HG03460 (cell line): ENCODE measurements around the gene DPYSL5.
A peak's percentile ranks its signal among the peaks of the same experiment; 100 is the strongest.

Experiments used
- ATAC-seq: cut with Tn5 transposase; IDR thresholded peaks from one replicate; pipeline ENCODE4 v1.9.1; 2021; ENCODE audit not compliant: unreplicated experiment

Gene DPYSL5

GRCh38 chr2:26952374-26952773 lies 104.4 kb downstream of the DPYSL5 start:
- no peak for ATAC-seq

DNA sequence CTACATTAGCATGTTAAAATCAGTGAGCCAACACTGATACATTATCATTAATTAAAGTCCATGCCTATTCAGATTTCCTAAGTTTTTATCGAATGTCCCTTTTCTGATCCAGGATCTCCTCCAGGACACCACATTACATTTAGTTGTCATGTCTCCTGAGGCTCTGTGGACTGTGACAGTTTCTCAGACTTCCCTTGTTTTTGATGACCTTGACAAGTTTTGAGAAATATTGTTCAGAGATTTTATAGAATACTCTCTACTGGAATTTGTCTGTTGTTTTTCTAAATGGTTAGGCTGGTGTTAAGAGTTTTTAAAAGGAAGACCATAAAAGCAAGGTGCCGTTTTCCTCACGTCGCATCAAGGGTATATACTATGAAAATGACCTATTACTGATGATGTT lies 106.2 kb downstream of the DPYSL5 start:
- no peak for ATAC-seq

GRCh38 chr2:26957041-26957440 lies 109.1 kb downstream of the DPYSL5 start:
- no peak for ATAC-seq

- ATAC-seq = no peak
These were observed 109.6 kb downstream of the DPYSL5 start for GRCh38 chr2:26957534-26957933.

DNA sequence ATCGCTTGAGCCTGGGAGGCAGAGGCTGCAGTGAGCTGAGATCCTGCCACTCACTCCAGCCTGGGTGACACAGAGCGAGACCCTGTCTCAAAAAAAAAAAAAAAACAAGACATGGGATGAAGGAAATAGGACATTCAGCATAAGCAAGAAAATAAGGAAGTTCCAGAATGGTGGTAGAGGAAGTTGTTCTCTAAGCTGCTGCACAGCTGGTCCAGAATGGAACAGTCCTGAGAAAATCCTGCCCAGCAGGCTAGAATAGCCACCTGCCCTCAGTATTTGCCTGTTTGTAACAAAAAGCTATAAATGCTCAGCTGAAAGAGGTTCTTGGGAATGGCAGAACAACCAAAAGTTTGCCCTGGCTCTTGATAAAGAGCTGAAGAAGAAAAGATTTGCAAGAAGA lies 111.4 kb downstream of the DPYSL5 start:
- no peak for ATAC-seq

- ATAC-seq = no peak
These were observed 116.7 kb downstream of the DPYSL5 start for GRCh38 chr2:26964446-26965130.

- no peak for ATAC-seq
These were observed 120.1 kb downstream of the DPYSL5 start for GRCh38 chr2:26968001-26968400.

DNA sequence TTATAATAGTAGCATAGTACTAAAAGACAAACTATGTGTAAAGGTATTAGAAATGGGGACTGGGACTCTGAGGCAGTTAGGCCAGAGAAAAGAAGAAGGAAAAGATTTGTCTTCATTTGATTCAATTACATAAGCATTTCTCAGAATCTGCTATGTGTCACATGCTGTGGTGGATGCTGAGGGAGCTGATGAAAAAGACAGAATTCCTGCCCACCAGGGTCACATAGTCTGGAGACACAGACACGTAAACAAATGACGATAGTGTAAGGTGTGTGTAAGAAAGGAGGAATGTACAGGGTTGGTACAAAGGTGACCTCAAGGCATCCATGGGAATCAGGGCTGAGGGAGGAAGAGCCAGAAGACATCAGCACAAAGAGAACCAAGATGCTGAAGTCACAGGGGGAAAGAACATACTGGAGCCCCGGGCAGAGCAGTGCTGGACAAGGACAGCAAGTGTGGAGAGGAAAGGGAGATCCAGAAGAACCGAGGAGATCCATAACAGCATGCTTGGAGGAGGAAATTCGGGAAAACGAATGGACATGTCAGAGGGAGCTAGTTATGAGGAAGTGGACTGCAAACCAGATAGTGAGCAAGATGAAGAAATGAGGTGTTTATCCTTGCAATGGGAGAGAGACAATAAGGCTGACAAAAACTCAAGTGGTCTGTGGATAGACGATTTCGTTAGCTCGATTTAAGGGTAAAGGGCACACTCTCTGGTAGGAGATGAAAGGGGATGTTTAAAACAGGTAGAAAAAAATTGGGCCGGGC lies 121.3 kb downstream of the DPYSL5 start:
- no peak for ATAC-seq

- peak; percentile 82 for ATAC-seq
These were observed 122.5 kb downstream of the DPYSL5 start, which contains the start of gene MAPRE3 for GRCh38 chr2:26970244-26970927. TSS of gene MAPRE3 (plus strand) at chr2:26970637. CDS start at chr2:27022219, 51,582 bp downstream.

- peak; percentile 17 for ATAC-seq
These were observed 123.1 kb downstream of the DPYSL5 start for GRCh38 chr2:26970928-26971627.

DNA sequence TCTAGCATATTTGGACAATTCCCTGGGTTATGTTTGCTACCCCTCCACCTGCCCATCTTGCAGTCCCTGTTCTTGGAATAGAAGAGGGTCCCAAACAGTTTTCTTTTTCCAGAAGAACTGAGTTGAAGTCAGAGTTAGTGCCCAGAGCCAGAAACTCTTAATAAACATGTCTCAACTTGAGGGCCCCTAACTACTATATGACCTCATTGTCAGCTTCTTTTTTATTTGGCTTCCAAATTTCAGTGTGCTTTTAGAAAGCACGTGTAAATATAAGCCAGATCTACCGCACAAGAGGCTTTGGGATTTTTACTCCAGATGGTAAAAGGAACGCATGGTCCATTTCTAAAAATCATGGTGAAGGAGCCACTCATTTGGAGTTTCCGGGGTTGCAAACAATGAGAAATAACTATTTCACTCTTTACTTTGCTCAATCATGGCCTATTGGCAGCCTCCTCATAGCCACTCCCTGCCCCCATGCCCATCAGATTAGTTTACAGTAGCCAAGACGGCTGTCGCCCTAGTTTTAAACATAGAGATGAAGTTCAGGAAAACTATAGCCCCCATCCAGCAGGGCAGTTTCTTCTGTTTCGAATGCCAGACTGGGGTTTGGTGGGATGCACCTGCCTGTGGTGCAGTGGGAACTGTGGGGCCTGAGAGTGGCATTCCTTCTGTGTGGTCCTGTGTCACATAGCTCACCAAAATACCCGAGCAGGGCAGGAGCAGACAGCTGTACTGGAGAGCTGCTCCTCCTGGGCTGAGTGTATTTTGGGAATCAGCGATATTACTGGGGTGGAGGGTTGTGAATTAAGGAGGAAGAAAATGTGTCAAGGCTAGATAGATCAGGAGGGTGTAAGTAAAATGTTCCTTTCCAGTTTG lies 124.2 kb downstream of the DPYSL5 start:
- no peak for ATAC-seq

DNA sequence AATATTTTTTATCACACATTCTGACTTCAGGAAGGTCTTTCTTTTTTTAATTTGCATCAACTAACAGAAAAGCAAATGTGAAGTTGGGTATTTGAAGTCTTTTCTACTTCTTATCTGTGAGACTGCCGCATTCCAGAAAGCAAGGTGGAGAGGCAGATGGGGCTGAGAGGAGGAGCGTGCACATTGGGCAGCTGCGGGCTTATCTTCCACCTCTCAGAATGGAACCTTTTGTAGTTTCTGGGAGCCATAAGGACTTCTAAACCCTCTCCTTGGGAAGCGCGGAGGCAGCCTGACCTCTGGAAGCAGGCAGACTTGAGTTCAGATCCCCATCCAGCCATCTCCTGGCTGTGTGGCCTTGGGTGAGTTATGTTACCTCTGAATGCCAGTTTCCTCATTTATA lies 126.4 kb downstream of the DPYSL5 start:
- no peak for ATAC-seq

- no peak for ATAC-seq
These were observed 127.2 kb downstream of the DPYSL5 start for GRCh38 chr2:26975102-26975501.

DNA sequence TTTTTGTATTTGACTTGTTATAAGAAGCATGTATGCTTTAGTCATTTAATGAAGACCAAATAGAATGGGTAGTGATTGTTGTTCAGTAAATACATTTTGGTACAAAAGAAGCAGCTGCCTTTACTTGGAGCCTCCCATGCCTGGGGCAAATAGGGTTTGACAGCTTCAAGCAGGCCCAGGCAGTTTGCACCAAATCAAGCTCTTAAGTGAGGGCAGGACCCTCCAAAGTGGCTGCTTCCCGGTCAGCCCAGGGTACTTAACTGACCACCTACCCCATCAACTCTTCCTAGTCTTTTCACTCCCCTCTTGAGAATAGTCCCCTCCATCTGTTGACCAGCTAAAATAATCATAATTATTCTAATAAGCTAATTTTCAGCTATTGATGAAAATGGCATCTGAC lies 127.7 kb downstream of the DPYSL5 start:
- ATAC-seq = no peak

DNA sequence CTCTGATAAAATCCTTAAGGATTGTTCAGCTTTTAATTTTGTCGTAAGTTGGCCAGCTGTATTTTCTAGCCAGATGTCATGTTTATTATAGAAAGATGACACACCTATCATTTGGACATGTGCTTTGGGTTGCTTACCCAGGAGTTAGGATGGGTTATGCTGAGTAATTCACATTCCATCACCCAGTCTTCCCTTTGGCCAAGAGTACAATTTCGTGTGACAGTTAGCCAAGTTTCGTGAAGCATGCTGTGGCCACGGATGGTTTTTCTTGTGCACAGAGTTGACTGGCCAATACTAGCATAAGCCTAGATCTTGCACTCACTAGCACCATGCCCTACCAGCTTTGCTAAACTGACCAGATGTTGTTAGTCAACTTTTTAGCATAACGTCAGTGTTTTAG lies 128.3 kb downstream of the DPYSL5 start:
- ATAC-seq = no peak

DNA sequence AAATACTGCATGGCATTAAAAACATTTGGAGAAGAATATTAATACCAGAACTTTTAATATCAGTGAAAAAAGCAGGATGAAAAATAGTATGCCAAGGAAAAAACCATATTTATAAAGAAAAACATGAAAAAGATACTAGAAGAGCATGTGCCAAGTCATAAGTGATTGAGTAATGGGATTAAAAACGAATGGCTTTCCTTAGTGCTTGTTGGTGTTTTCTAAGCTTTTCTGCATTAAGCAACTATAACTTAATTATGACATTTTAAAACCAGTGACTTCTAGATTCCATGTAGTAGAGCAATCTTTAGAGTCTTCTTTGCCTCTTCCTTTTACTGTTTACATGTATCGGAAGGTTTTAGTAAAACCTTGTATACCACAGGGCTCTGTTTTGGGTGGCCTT lies 129.1 kb downstream of the DPYSL5 start:
- ATAC-seq = no peak

GRCh38 chr2:26978061-26978596 lies 130.2 kb downstream of the DPYSL5 start:
- no peak for ATAC-seq

GRCh38 chr2:26979741-26980140 lies 131.8 kb downstream of the DPYSL5 start:
- no peak for ATAC-seq

- no peak for ATAC-seq
These were observed 133.0 kb downstream of the DPYSL5 start for GRCh38 chr2:26980971-26981370.

DNA sequence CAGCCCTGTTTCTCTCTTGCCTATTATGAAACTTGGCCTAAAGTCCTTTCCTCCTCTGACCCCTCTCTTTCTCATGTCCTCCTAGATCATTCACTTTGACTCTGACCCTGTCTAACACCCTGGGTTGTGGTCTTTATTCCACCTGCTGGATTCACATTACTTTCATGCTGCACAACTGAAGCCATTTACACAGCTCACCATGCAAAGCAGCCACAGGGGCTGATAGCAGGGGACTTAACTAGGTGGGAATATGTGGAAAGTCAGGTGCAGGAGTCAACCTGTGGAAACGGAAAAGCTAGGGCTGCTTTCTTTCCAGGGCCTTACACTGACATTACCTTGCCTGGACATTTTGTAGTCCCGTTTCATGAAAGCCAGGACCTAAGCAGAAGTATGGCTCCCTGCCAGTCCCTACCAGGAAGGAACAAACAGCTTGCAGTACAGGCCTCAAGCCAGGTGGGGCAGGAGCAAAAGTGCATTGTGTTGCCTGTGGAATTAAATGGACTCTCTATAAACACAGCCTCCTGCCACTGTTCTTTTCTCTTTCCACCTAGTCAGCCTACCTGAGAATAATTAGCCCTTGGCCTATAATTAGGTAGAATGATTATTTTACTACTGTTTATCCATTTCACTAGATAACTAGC lies 134.3 kb downstream of the DPYSL5 start:
- ATAC-seq = no peak
